Sigmoid colon (tissue), 7 donors: Measurements from ENCODE around the gene CCDC177. TPM values are rescaled to one million over a fixed set of nuclear protein-coding genes. Genes with fewer than 3 reads are reported as not detected.

ENCODE experiments used
- DNase-seq: peaks from one replicate; pipeline ENCODE4 v3.0.0-alpha.2; 2019
- H3K27ac ChIP-seq, 4 donors: fragments of 200-600 bp; sonication (generic); one replicate each; pipeline ENCODE4 v1.5.1; 2016 to 2019; ENCODE audit warnings: mild to moderate bottlenecking in 1 of 4
- H3K27me3 ChIP-seq, 3 donors: fragments of 200-600 bp; sonication (generic); one replicate each; pipeline ENCODE4 v1.5.1; 2019; ENCODE audit warnings: mild to moderate bottlenecking in 1 of 3
- H3K36me3 ChIP-seq, 4 donors: fragments of 200-600 bp; sonication (generic); one replicate each; pipeline ENCODE4 v1.5.1; 2016 to 2019
- H3K4me1 ChIP-seq, 4 donors: fragments of 200-600 bp; sonication (generic); one replicate each; pipeline ENCODE4 v1.5.1; 2017 to 2019
- H3K4me3 ChIP-seq, 4 donors: fragments of 200-600 bp; sonication (generic); one replicate each; pipeline ENCODE4 v1.5.1; 2017 to 2019; ENCODE audit warnings: mild to moderate bottlenecking in 2 of 4, moderate library complexity in 1 of 4
- H3K9me3 ChIP-seq, 4 donors: fragments of 200-600 bp in 3 of 4; sonication (generic) in 3 of 4; one replicate each; pipeline versions ENCODE4 v1.5.1 to v1.6.1; 2013 to 2019
- CTCF ChIP-seq, 4 experiments: fragments of 450-650 bp in 3 of 4; fragments of 200-600 bp in 1 of 4; IDR thresholded peaks; one replicate each; pipeline ENCODE4 v1.5.1; 2016 to 2019; ENCODE audit warnings: antibody characterized with exemption in 4 of 4, mild to moderate bottlenecking in 3 of 4, moderate library complexity in 2 of 4
- EP300 ChIP-seq, 4 donors: sonication (generic); formaldehyde crosslinking; IDR thresholded peaks; one replicate each; pipeline ENCODE4 v1.6.1; 2017; ENCODE audit warnings: antibody characterized with exemption in 4 of 4
- POLR2A ChIP-seq, 2 donors: fragments of 450-650 bp; IDR thresholded peaks; one replicate each; pipeline ENCODE4 v1.6.1; 2016; ENCODE audit warnings: antibody characterized with exemption in 2 of 2, mild to moderate bottlenecking in 2 of 2, moderate library complexity in 2 of 2
- POLR2AphosphoS5 ChIP-seq, 4 donors: sonication (generic); formaldehyde crosslinking; IDR thresholded peaks; one replicate each; pipeline ENCODE4 v1.6.1; 2017; ENCODE audit warnings: antibody characterized with exemption in 4 of 4
- WGBS, 2 donors: extraction: QIAGEN DNeasy Blood & Tissue Kit; methylation state at CpG; one replicate each; pipeline ENCODE4 v1.1.7; 2013; 5-methylcytosine and 5-hydroxymethylcytosine counted together
- intact Hi-C: fragments of 100-400 bp; cut with DNase I; formaldehyde crosslinking; loops from one replicate; pipeline ENCODE4 v1.15.1; 2023
- polyA plus RNA-seq, 3 donors: library from polyadenylated mRNA; stranded (reverse); fragments of 200-250 nt; gene quantifications; one replicate each; pipeline ENCODE4 v1.2.3, GENCODE V29; 2013
- total RNA-seq, 4 donors: library from RNA; depleted of rRNA; stranded (reverse); fragments of >200 nt; gene quantifications; one replicate each; pipeline ENCODE4 v1.1.0, GENCODE V29; 2016
- donor health status: healthy with polysubstance abuse.
- donor health status: Bipolar disorder and iron deficiency.
- donor health status: healthy.

Gene CCDC177
- total and polyA plus RNA-seq, 7 donors, result not detected

GRCh38 chr14:69529563-69529962 is 45.1 kb downstream of the CCDC177 start:
- Histone ChIP-seq H3K9me3 (no peaks in the 10 kb centered on the region), H3K27ac (no peak overlapping the region), H3K4me1 (no peaks in the 10 kb centered on the region), H3K4me3 (no peak overlapping the region), H3K27me3 (peaks cover 0 to 9% (median 0%) of the 10 kb centered on the region in 3 donors), H3K36me3 (no peaks in the 10 kb centered on the region)
- DNase-seq, result no peak
- TF ChIP-seq EP300 (IDR thresholded peaks at IDR 0.05) (no peak), POLR2AphosphoS5 (IDR thresholded peaks at IDR 0.05) (no peak), POLR2A (IDR thresholded peaks at IDR 0.05) (no peak), CTCF (IDR thresholded peaks at IDR 0.05) (no peak)
- intact Hi-C loops, result no loop called here
- 87 to 91% methylated on average over 3 of the region's 3 CpGs for WGBS, 2 donors

- Histone ChIP-seq H3K27me3 (peaks cover 0 to 5% (median 0%) of the 10 kb centered on the region in 3 donors), H3K4me1 (no peaks in the 10 kb centered on the region), H3K27ac (no peak overlapping the region), H3K36me3 (no peaks in the 10 kb centered on the region), H3K9me3 (no peaks in the 10 kb centered on the region), H3K4me3 (no peak overlapping the region)
- no peak for TF ChIP-seq EP300 (IDR thresholded peaks at IDR 0.05)
- TF ChIP-seq POLR2AphosphoS5 (IDR thresholded peaks at IDR 0.05), result no peak
- no peak for TF ChIP-seq POLR2A (IDR thresholded peaks at IDR 0.05)
- no peak for TF ChIP-seq CTCF (IDR thresholded peaks at IDR 0.05)
- DNase-seq, result no peak
- intact Hi-C loops, result no loop called here
- WGBS, 2 donors, result 95% methylated on average over 5 of the region's 5 CpGs
Measured at GRCh38 chr14:69528930-69529329, 45.7 kb downstream of the CCDC177 start.

- DNase-seq, result no peak
Measured at GRCh38 chr14:69528143-69528542, 46.5 kb downstream of the CCDC177 start.

GRCh38 chr14:69527635-69528034 is 47.0 kb downstream of the CCDC177 start:
- no peak overlapping the region for H3K4me3 ChIP-seq

More at GRCh38 chr14:69528143-69528542, 46.5 kb downstream of the CCDC177 start:
- intact Hi-C loops, result no loop called here
- H3K36me3 ChIP-seq, result no peaks in the 10 kb centered on the region
- 84 to 93% methylated on average over 9 of the region's 9 CpGs for WGBS, 2 donors
- no peak overlapping the region for H3K27ac ChIP-seq
- TF ChIP-seq POLR2A (IDR thresholded peaks at IDR 0.05) (no peak), POLR2AphosphoS5 (IDR thresholded peaks at IDR 0.05) (no peak), CTCF (IDR thresholded peaks at IDR 0.05) (no peak), EP300 (IDR thresholded peaks at IDR 0.05) (no peak)
- H3K9me3 ChIP-seq, result no peaks in the 10 kb centered on the region
- H3K4me1 ChIP-seq, result no peaks in the 10 kb centered on the region
- no peak overlapping the region for H3K4me3 ChIP-seq
- H3K27me3 ChIP-seq, result peaks cover 0 to 2% (median 0%) of the 10 kb centered on the region in 3 donors

More at GRCh38 chr14:69527635-69528034, 47.0 kb downstream of the CCDC177 start:
- TF ChIP-seq POLR2AphosphoS5 (IDR thresholded peaks at IDR 0.05) (no peak), EP300 (IDR thresholded peaks at IDR 0.05) (no peak), POLR2A (IDR thresholded peaks at IDR 0.05) (no peak), CTCF (IDR thresholded peaks at IDR 0.05) (no peak)
- Histone ChIP-seq H3K27me3 (no peaks in the 10 kb centered on the region), H3K36me3 (no peaks in the 10 kb centered on the region), H3K4me1 (no peaks in the 10 kb centered on the region), H3K27ac (no peak overlapping the region), H3K9me3 (no peaks in the 10 kb centered on the region)
- intact Hi-C loops, result no loop called here
- no peak for DNase-seq
- 94 to 97% methylated on average over 14 of the region's 14 CpGs for WGBS, 2 donors
